ENCODE results near the gene SERAC1. TPM values are rescaled to one million over a fixed set of nuclear protein-coding genes. Genes with fewer than 3 reads are reported as not detected.

Gene SERAC1
- total and polyA plus RNA-seq, 12 donors, result 2.0 to 6.0 (median 4.8) TPM

DNA sequence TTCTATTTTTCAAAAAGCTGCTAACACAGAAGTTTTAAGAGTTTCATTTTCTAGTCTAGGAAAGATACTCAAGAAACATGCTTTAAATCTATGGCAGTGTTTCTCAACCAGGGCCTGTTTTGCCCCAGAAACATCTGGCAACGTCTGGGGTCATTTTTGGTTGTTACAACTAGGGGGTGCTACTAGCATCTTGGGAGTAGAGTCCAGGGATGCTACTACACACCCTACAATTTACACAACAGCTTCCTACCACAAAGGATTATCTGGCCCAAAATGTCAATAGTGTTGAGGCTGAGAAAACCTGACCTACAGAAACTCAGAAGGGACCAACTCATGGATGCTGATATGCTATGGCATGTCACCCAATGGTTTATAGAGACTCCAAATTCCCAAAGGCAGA, 24.4 kb downstream of the SERAC1 start:
- H3K4me3 ChIP-seq, result no peak overlapping the region
- 43 to 78% methylated on average over 1 of the region's 1 CpG for WGBS, 2 donors
- H3K9me3 ChIP-seq, result no peaks in the 10 kb centered on the region
- TF ChIP-seq, protein P1, sequence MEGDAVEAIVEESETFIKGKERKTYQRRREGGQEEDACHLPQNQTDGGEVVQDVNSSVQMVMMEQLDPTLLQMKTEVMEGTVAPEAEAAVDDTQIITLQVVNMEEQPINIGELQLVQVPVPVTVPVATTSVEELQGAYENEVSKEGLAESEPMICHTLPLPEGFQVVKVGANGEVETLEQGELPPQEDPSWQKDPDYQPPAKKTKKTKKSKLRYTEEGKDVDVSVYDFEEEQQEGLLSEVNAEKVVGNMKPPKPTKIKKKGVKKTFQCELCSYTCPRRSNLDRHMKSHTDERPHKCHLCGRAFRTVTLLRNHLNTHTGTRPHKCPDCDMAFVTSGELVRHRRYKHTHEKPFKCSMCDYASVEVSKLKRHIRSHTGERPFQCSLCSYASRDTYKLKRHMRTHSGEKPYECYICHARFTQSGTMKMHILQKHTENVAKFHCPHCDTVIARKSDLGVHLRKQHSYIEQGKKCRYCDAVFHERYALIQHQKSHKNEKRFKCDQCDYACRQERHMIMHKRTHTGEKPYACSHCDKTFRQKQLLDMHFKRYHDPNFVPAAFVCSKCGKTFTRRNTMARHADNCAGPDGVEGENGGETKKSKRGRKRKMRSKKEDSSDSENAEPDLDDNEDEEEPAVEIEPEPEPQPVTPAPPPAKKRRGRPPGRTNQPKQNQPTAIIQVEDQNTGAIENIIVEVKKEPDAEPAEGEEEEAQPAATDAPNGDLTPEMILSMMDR (IDR thresholded peaks at IDR 0.05), result peak in 1 of 9 donors; percentile 12
- no peaks in the 10 kb centered on the region for H3K27me3 ChIP-seq
- peaks cover 0 to 67% (median 15%) of the 10 kb centered on the region in 9 donors for H3K36me3 ChIP-seq
- H3K27ac ChIP-seq, result no peak overlapping the region
- no peaks in the 10 kb centered on the region for H3K4me1 ChIP-seq
- intact Hi-C loops (cut with DNase I), result no loop called here
- DNase-seq (no peak), ATAC-seq (no peak)

DNA sequence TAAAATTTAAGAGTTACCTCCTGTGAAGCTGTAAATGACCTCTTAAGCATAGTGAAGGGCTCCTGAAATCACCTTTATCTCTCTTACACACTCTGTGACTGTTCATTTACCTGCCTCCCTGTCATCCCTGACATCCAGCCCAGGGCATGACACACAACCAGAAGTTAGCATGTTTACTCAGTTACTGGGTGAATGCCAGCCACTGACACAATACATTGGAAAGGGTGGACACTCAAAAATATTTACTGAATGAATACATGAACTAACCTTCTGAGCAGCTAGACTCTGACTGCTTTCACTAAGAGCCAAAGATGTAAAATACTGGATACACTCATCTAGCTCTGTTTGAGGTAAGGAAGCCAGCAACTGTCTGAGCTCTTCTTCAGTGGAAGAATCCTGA, 25.3 kb downstream of the SERAC1 start:
- no peak overlapping the region for H3K4me3 ChIP-seq
- no peaks in the 10 kb centered on the region for H3K9me3 ChIP-seq
- no peaks in the 10 kb centered on the region for H3K27me3 ChIP-seq
- H3K36me3 ChIP-seq, result peaks cover 0 to 65% (median 15%) of the 10 kb centered on the region in 9 donors
- ATAC-seq (no peak), DNase-seq (no peak)
- intact Hi-C loops (cut with DNase I), result no loop called here
- H3K4me1 ChIP-seq, result no peaks in the 10 kb centered on the region
- TF ChIP-seq, protein P1 (IDR thresholded peaks at IDR 0.05), result no peak
- H3K27ac ChIP-seq, result no peak overlapping the region

- WGBS, 2 donors, result 37 to 64% methylated on average over 1 of the region's 1 CpG
- TF ChIP-seq, protein P1 (IDR thresholded peaks at IDR 0.05), result peak in 3 of 9 donors; percentile 12 to 19 (median 19)
- H3K4me1 ChIP-seq, result no peaks in the 10 kb centered on the region
- intact Hi-C loops (cut with DNase I), result no loop called here
- no peak overlapping the region for H3K27ac ChIP-seq
- DNase-seq (no peak), ATAC-seq (no peak)
- peaks cover 0 to 15% (median 6%) of the 10 kb centered on the region in 9 donors for H3K36me3 ChIP-seq
- no peaks in the 10 kb centered on the region for H3K27me3 ChIP-seq
- no peak overlapping the region for H3K4me3 ChIP-seq
- no peaks in the 10 kb centered on the region for H3K9me3 ChIP-seq
These were observed 36.1 kb downstream of the SERAC1 start for GRCh38 chr6:158131926-158132325.

- Histone ChIP-seq H3K4me3 (no peak overlapping the region), H3K27ac (no peak overlapping the region), H3K27me3 (no peaks in the 10 kb centered on the region), H3K9me3 (no peaks in the 10 kb centered on the region), H3K4me1 (no peaks in the 10 kb centered on the region), H3K36me3 (peaks cover 0 to 52% (median 10%) of the 10 kb centered on the region in 9 donors)
- 92 to 98% methylated on average over 2 of the region's 2 CpGs for WGBS, 2 donors
- DNase-seq, result no peak
- ATAC-seq, result no peak
- TF ChIP-seq, protein P1 (IDR thresholded peaks at IDR 0.05), result no peak
- intact Hi-C loops (cut with DNase I), result no loop called here
These were observed 42.8 kb downstream of the SERAC1 start for GRCh38 chr6:158125271-158125670.

All from heart right ventricle (tissue), 16 donors.